HCT116 (cell line): ENCODE data around the gene AUTS2. TPM values are rescaled to one million over a fixed set of nuclear protein-coding genes. Genes with fewer than 3 reads are reported as not detected.

ENCODE experiments used
- ATAC-seq: fragments of 200-7000 bp; cut with Tn5 transposase; 2 replicates; pipeline ENCODE4 v1.9.1; 2020; ENCODE audit warnings: mild to moderate bottlenecking, moderate library complexity
- BruUV-seq: library from RNA; stranded (reverse); fragments of 400-500 nt; replicated peaks from 2 replicates; lab custom pipeline; 2021; lab: Mats Ljungman, UMichigan
- CTCF ChIA-PET: fragments of 300-600 bp; sonication (Branson Sonifier 250); formaldehyde crosslinking; loops from one replicate; lab custom pipeline; 2021; ENCODE audit warnings: antibody characterized with exemption; lab: Charles Lee
- POLR2A ChIA-PET: fragments of 300-600, 350-600 bp; sonication (Branson Sonifier 250); formaldehyde crosslinking; loops from one replicate; lab custom pipeline; 2021; ENCODE audit warnings: antibody characterized with exemption; lab: Charles Lee
- RAD21 ChIA-PET, 2 experiments: fragments of 300-600 bp; sonication (Branson Sonifier 250); formaldehyde crosslinking; loops; one replicate each; lab custom pipeline; 2023; ENCODE audit warnings: low total read pairs in 2 of 2; ENCODE audit not compliant: uncharacterized antibody in 2 of 2, unreplicated experiment in 2 of 2, low non-redundant PET in 1 of 2; lab: Charles Lee
- DNase-seq: peaks from one replicate; pipeline ENCODE4 v3.0.0-alpha.2; 2010; ENCODE audit warnings: low read depth, low spot score
- H2AFZ ChIP-seq: fragments of 200-600 bp; shearing (Covaris generic), sonication (generic); 2 replicates; pipeline ENCODE4 v1.6.1; 2017; ENCODE audit warnings: low read depth, mixed run types, mixed read lengths, antibody characterized with exemption, low read length; ENCODE audit not compliant: poor library complexity, severe bottlenecking
- H3K27ac ChIP-seq: 2 replicates; pipeline ENCODE4 v1.5.1; 2012; ENCODE audit warnings: low read depth, low read length
- H3K27me3 ChIP-seq: fragments of 200-600 bp; sonication (generic); 2 replicates; pipeline ENCODE4 v1.6.1; 2016; ENCODE audit warnings: mixed run types, low read length, mixed read lengths; ENCODE audit not compliant: insufficient read depth
- H3K36me3 ChIP-seq, 2 experiments: fragments of 200-500 bp in 1 of 2; fragments of 200-600 bp in 1 of 2; sonication (Bioruptor generic) in 1 of 2; sonication (generic) in 1 of 2; 2 replicates each; pipeline versions ENCODE4 v1.5.1 to v1.6.1; 2014 to 2016; ENCODE audit warnings: low read length in 2 of 2, inconsistent platforms in 1 of 2, mixed read lengths in 1 of 2, mixed run types in 1 of 2; ENCODE audit not compliant: insufficient read depth in 2 of 2, control insufficient read depth in 1 of 2
- H3K4me1 ChIP-seq, 2 experiments: fragments of 200-600 bp in 1 of 2; sonication (generic) in 1 of 2; 2 replicates each; pipeline versions ENCODE4 v1.5.1 to v1.6.1; 2012 to 2017; ENCODE audit warnings: low read length in 2 of 2, inconsistent platforms in 1 of 2, mild to moderate bottlenecking in 1 of 2, mixed read lengths in 1 of 2, mixed run types in 1 of 2, moderate library complexity in 1 of 2; ENCODE audit not compliant: insufficient read depth in 2 of 2, control insufficient read depth in 1 of 2
- H3K4me2 ChIP-seq: fragments of 200-600 bp; sonication (generic); 2 replicates; pipeline ENCODE4 v1.6.1; 2017; ENCODE audit warnings: mixed run types, low read length, mixed read lengths
- H3K4me3 ChIP-seq, 2 experiments: fragments of 200-600 bp in 1 of 2; sonication (generic) in 1 of 2; replicated peaks in 1 of 2; 2 replicates each; pipeline ENCODE4 v1.5.1; 2011 to 2016; ENCODE audit warnings: low read length in 2 of 2, control low read depth in 1 of 2, low read depth in 1 of 2, mild to moderate bottlenecking in 1 of 2, mixed read lengths in 1 of 2, mixed run types in 1 of 2
- H3K79me2 ChIP-seq: fragments of 200-600 bp; sonication (generic); 2 replicates; pipeline ENCODE4 v1.6.1; 2017; ENCODE audit warnings: mild to moderate bottlenecking, mixed run types, low read length, moderate library complexity, mixed read lengths; ENCODE audit not compliant: insufficient read depth
- H3K9ac ChIP-seq: fragments of 200-600 bp; sonication (generic); 2 replicates; pipeline ENCODE4 v1.6.1; 2016; ENCODE audit warnings: low read length, mixed read lengths
- H3K9me2 ChIP-seq: fragments of 200-600 bp; sonication (generic), shearing (Covaris generic); 2 replicates; pipeline ENCODE4 v1.6.1; 2017; ENCODE audit warnings: mixed run types, mild to moderate bottlenecking, moderate library complexity; ENCODE audit not compliant: insufficient read depth
- H3K9me3 ChIP-seq, 2 experiments: fragments of 200-500 bp in 1 of 2; fragments of 200-600 bp in 1 of 2; sonication (Bioruptor generic) in 1 of 2; sonication (generic) in 1 of 2; 2 replicates each; pipeline ENCODE4 v1.6.1; 2014 to 2017; ENCODE audit warnings: low read length in 2 of 2, mixed read lengths in 2 of 2, inconsistent platforms in 1 of 2, low read depth in 1 of 2, mild to moderate bottlenecking in 1 of 2, mixed run types in 1 of 2, moderate library complexity in 1 of 2; ENCODE audit not compliant: control insufficient read depth in 1 of 2, insufficient read depth in 1 of 2
- H4K20me1 ChIP-seq: fragments of 200-600 bp; sonication (generic), shearing (Covaris generic); 2 replicates; pipeline ENCODE4 v1.6.1; 2017; ENCODE audit warnings: mixed run types, mild to moderate bottlenecking, moderate library complexity; ENCODE audit not compliant: insufficient read depth
- CBX3 ChIP-seq: IDR thresholded peaks from 2 replicates; pipeline ENCODE4 v1.6.1; 2012; ENCODE audit warnings: low read depth
- CEBPB ChIP-seq: IDR thresholded peaks from 2 replicates; pipeline ENCODE4 v1.6.1; 2012; ENCODE audit warnings: low read depth
- CTCF ChIP-seq, 3 experiments: fragments of 200-600 bp in 1 of 3; sonication (generic) in 1 of 3; IDR thresholded peaks in 2 of 3; conservative IDR thresholded peaks in 1 of 3; 2 replicates each; pipeline ENCODE4 v1.5.1; 2012 to 2017; ENCODE audit warnings: low read depth in 2 of 3, low read length in 2 of 3, antibody characterized with exemption in 1 of 3, borderline replicate concordance in 1 of 3, control low read depth in 1 of 3, mild to moderate bottlenecking in 1 of 3, mixed read lengths in 1 of 3, mixed run types in 1 of 3, moderate library complexity in 1 of 3; ENCODE audit not compliant: insufficient read depth in 1 of 3
- ELF1 ChIP-seq: IDR thresholded peaks from 2 replicates; pipeline ENCODE4 v1.6.1; 2012; ENCODE audit warnings: low read depth, borderline replicate concordance
- EZH2phosphoT487 ChIP-seq: fragments of 200-600 bp; IDR thresholded peaks from 2 replicates; pipeline ENCODE4 v1.6.1; 2018; ENCODE audit warnings: antibody characterized with exemption, borderline replicate concordance
- FOSL1 ChIP-seq: IDR thresholded peaks from 2 replicates; pipeline ENCODE4 v1.6.1; 2012; ENCODE audit warnings: low read depth
- JUND ChIP-seq: IDR thresholded peaks from 2 replicates; pipeline ENCODE4 v1.6.1; 2012
- MAX ChIP-seq: IDR thresholded peaks from 2 replicates; pipeline ENCODE4 v1.6.1; 2012
- POLR2A ChIP-seq: IDR thresholded peaks from 2 replicates; pipeline ENCODE4 v1.7.0; 2011; ENCODE audit warnings: borderline replicate concordance; ENCODE audit not compliant: insufficient read depth, insufficient read length; ENCODE audit errors: extremely low read depth
- RAD21 ChIP-seq: IDR thresholded peaks from 2 replicates; pipeline ENCODE4 v1.6.1; 2012; ENCODE audit warnings: low read depth, mild to moderate bottlenecking
- SIN3A ChIP-seq: IDR thresholded peaks from 2 replicates; pipeline ENCODE4 v1.6.1; 2012; ENCODE audit warnings: low read depth
- SRF ChIP-seq: IDR thresholded peaks from 2 replicates; pipeline ENCODE4 v1.6.1; 2012; ENCODE audit warnings: low read depth
- TCF7L2 ChIP-seq: IDR thresholded peaks from 2 replicates; pipeline ENCODE4 v1.7.0; 2011; ENCODE audit warnings: borderline replicate concordance, inconsistent platforms; ENCODE audit not compliant: insufficient read depth, insufficient read length; ENCODE audit errors: extremely low read depth
- ZBTB33 ChIP-seq: IDR thresholded peaks from 2 replicates; pipeline ENCODE4 v1.6.1; 2011; ENCODE audit warnings: mild to moderate bottlenecking, low read length, moderate library complexity; ENCODE audit not compliant: insufficient replicate concordance; ENCODE audit errors: extremely low read depth
- ZFX ChIP-seq: fragments of 450-650 bp; IDR thresholded peaks from 2 replicates; pipeline ENCODE4 v1.6.1; 2017
- intact Hi-C: fragments of 100-400 bp; cut with micrococcal nuclease; formaldehyde crosslinking; loops from 2 replicates; pipeline ENCODE4 v1.10.0; 2022
- total RNA-seq: library from RNA; stranded (reverse); gene quantifications from one replicate; pipeline ENCODE4 v1.2.1, GENCODE V29; 2021; ENCODE audit not compliant: unreplicated experiment

The AUTS2 gene
- total RNA-seq, 1 experiment from 2014 or later, result 0.93 TPM

- TF ChIP-seq TCF7L2, result no peak
- no peak for TF ChIP-seq SRF
- no peak for TF ChIP-seq CBX3
- no peak for TF ChIP-seq JUND
- no peak for TF ChIP-seq SIN3A
- TF ChIP-seq POLR2A, result no peak
- TF ChIP-seq RAD21, result no peak
- TF ChIP-seq, all 23 proteins: peak for 0
These were observed 555.7 kb downstream of the AUTS2 start (continued) for GRCh38 chr7:70153933-70154332.

GRCh38 chr7:70154521-70155180 is 556.4 kb downstream of the AUTS2 start:
- intact Hi-C loops, result no loop called here
- no peak overlapping the region for H3K4me3 ChIP-seq
- H4K20me1 ChIP-seq, result no peaks in the 10 kb centered on the region
- no peak for TF ChIP-seq CTCF (IDR thresholded peaks at IDR 0.05 in 2 of 3, conservative IDR thresholded peaks at IDR 0.05 in 1 of 3; ENCODE audit: borderline replicate concordance in 1 of 3, insufficient read depth in 1 of 3, low read depth in 2 of 3, low read length in 2 of 3)
- no peak for TF ChIP-seq MAX
- no peak for TF ChIP-seq ZFX
- no peak for TF ChIP-seq TCF7L2
- TF ChIP-seq EZH2phosphoT487, result no peak
- no peak for TF ChIP-seq CEBPB
- no peak for TF ChIP-seq ELF1
- no peak for TF ChIP-seq SRF
- TF ChIP-seq CBX3, result no peak
- TF ChIP-seq FOSL1, result no peak
- TF ChIP-seq ZBTB33, result no peak
- no TSS peak for BruUV-seq
- ChIA-PET CTCF (no interaction called here), POLR2A (no interaction called here), RAD21 (no interaction called here)
- H3K4me2 ChIP-seq, result no peak overlapping the region
- peaks cover 10 to 27% of the 10 kb centered on the region in 2 experiments; a peak in 2 of 4 replicates for H3K9me3 ChIP-seq
- no peaks in the 10 kb centered on the region for H3K36me3 ChIP-seq
- H2AFZ ChIP-seq, result no peak overlapping the region
- no peaks in the 10 kb centered on the region for H3K9me2 ChIP-seq
- DNase-seq, result no peak
- no peak overlapping the region for H3K27ac ChIP-seq
- no peak overlapping the region for H3K9ac ChIP-seq
- H3K27me3 ChIP-seq, result no peaks in the 10 kb centered on the region
- H3K4me1 ChIP-seq, result no peaks in the 10 kb centered on the region
- no peak for ATAC-seq
- H3K79me2 ChIP-seq, result no peaks in the 10 kb centered on the region
